GM19238 (cell line): ENCODE results near the gene TRIM22.
"Not testable (repeated sequence)": the region's sequence is repeated elsewhere in the genome, so short reads cannot be mapped to it uniquely, and the experiment has no call there.

ENCODE experiments used
- DNase-seq: peaks from one replicate; pipeline ENCODE4 v3.0.0; 2011; ENCODE audit warnings: low spot score; ENCODE audit not compliant: insufficient read length

Gene TRIM22

GRCh38 chr11:5689551-5689983 lies at the start of gene TRIM22:
Gene TRIM22, plus strand, starts transcription at chr11:5689790. Its CDS starts 6,443 bp downstream, at chr11:5696233.
- DNase-seq = peak; percentile 44

- no peak for DNase-seq
Observed at GRCh38 chr11:5639953-5640352, 49.6 kb upstream of the TRIM22 start.

GRCh38 chr11:5643585-5643984 lies 46.0 kb upstream of the TRIM22 start:
- DNase-seq = no peak

GRCh38 chr11:5646139-5646538 lies 43.5 kb upstream of the TRIM22 start:
- DNase-seq = no peak

- DNase-seq = no peak
Observed at GRCh38 chr11:5655474-5655873, 34.1 kb upstream of the TRIM22 start.

GRCh38 chr11:5656956-5657355 lies 32.6 kb upstream of the TRIM22 start:
- DNase-seq = not testable (repeated sequence)

- DNase-seq = no peak
Observed at GRCh38 chr11:5658318-5658717, 31.3 kb upstream of the TRIM22 start.

GRCh38 chr11:5663511-5663910 lies 26.1 kb upstream of the TRIM22 start:
- DNase-seq = no peak

GRCh38 chr11:5665051-5665570 lies 24.5 kb upstream of the TRIM22 start:
- no peak for DNase-seq

- no peak for DNase-seq
Observed at GRCh38 chr11:5665746-5666401, 23.7 kb upstream of the TRIM22 start.

- no peak for DNase-seq
Observed at GRCh38 chr11:5666402-5666793, 23.2 kb upstream of the TRIM22 start.

GRCh38 chr11:5671831-5672230 lies 17.8 kb upstream of the TRIM22 start:
- DNase-seq = no peak

GRCh38 chr11:5674391-5674790 lies 15.2 kb upstream of the TRIM22 start:
- DNase-seq = no peak

GRCh38 chr11:5679811-5680210 lies 9.8 kb upstream of the TRIM22 start:
- DNase-seq = no peak

GRCh38 chr11:5682890-5683441 lies 6.6 kb upstream of the TRIM22 start:
- not testable (repeated sequence) for DNase-seq

- not testable (repeated sequence) for DNase-seq
Observed at GRCh38 chr11:5683620-5684019, 6.0 kb upstream of the TRIM22 start.

GRCh38 chr11:5684036-5684645 lies 5.4 kb upstream of the TRIM22 start:
- no peak for DNase-seq

- DNase-seq = peak; percentile 76
Observed at GRCh38 chr11:5684646-5685362, 4.8 kb upstream of the TRIM22 start, which contains the start of gene TRIM5. Gene TRIM5, minus strand, starts transcription at chr11:5685074. Its CDS starts 4,897 bp downstream, at chr11:5680177.

- DNase-seq = no peak
Observed at GRCh38 chr11:5686426-5686825, 3.2 kb upstream of the TRIM22 start.

GRCh38 chr11:5688482-5688881 lies 1.1 kb upstream of the TRIM22 start:
- DNase-seq = no peak

GRCh38 chr11:5690216-5690615 lies 626 bp downstream of the TRIM22 start:
- DNase-seq = no peak

- no peak for DNase-seq
Observed at GRCh38 chr11:5690736-5691135, 1.1 kb downstream of the TRIM22 start.
